IMR-90 (cell line): ENCODE results near the gene CPNE9. TPM values are rescaled to one million over a fixed set of nuclear protein-coding genes. Genes with fewer than 3 reads are reported as not detected.

ENCODE experiments used
- ATAC-seq: fragments of 200-7000 bp; cut with Tn5 transposase; 2 replicates; pipeline ENCODE4 v1.9.1; 2020; ENCODE audit warnings: low read depth, mild to moderate bottlenecking, moderate library complexity
- BruUV-seq: library from RNA; stranded (reverse); fragments of 400-500 nt; replicated peaks from 2 replicates; lab custom pipeline; 2021; lab: Mats Ljungman, UMichigan
- CTCF ChIA-PET: fragments of 300-600 bp; formaldehyde crosslinking; extraction: SDS; loops from one replicate; lab custom pipeline; 2021; ENCODE audit warnings: antibody characterized with exemption; lab: Yijun Ruan, JAX
- POLR2A ChIA-PET: fragments of 300-600 bp; sonication (Branson Sonifier 250); formaldehyde crosslinking; loops from one replicate; lab custom pipeline; 2022; ENCODE audit warnings: antibody characterized with exemption; ENCODE audit not compliant: unreplicated experiment; lab: Charles Lee
- DNase-seq: peaks from one replicate; pipeline ENCODE4 v3.0.0; 2013
- H2AFZ ChIP-seq: replicated peaks from 2 replicates; pipeline ENCODE3; 2013; ENCODE audit warnings: low read length, mild to moderate bottlenecking; ENCODE audit not compliant: poor library complexity
- H2AK5ac ChIP-seq: 2 replicates; pipeline ENCODE4 v1.6.1; 2013; ENCODE audit warnings: low read depth, low read length, inconsistent platforms
- H2AK9ac ChIP-seq: replicated peaks from 2 replicates; pipeline ENCODE3; 2013; ENCODE audit warnings: mild to moderate bottlenecking, low read depth, low read length, moderate library complexity; ENCODE audit not compliant: poor library complexity
- H2BK120ac ChIP-seq: 2 replicates; pipeline ENCODE4 v1.6.1; 2013; ENCODE audit warnings: low read depth, low read length, inconsistent platforms
- H2BK15ac ChIP-seq: 3 replicates; pipeline ENCODE4 v1.6.1; 2013; ENCODE audit warnings: low read depth, low read length, inconsistent platforms
- H2BK20ac ChIP-seq: 2 replicates; pipeline ENCODE4 v1.6.1; 2013; ENCODE audit warnings: low read depth, mild to moderate bottlenecking, inconsistent platforms, low read length, moderate library complexity
- H2BK5ac ChIP-seq: 2 replicates; pipeline ENCODE4 v1.6.1; 2013; ENCODE audit warnings: mild to moderate bottlenecking, low read depth, low read length, inconsistent platforms; ENCODE audit not compliant: poor library complexity, severe bottlenecking
- H3K14ac ChIP-seq: replicated peaks from 2 replicates; pipeline ENCODE4 v1.6.1; 2013; ENCODE audit warnings: low read depth, low read length, inconsistent platforms
- H3K18ac ChIP-seq: 2 replicates; pipeline ENCODE4 v1.6.1; 2013; ENCODE audit warnings: low read depth, low read length, control low read depth
- H3K23ac ChIP-seq: 2 replicates; pipeline ENCODE4 v1.6.1; 2013; ENCODE audit warnings: low read depth, low read length, inconsistent platforms
- H3K27ac ChIP-seq: 2 replicates; pipeline ENCODE4 v1.5.1; 2013; ENCODE audit warnings: mild to moderate bottlenecking, control low read depth, low read length; ENCODE audit not compliant: insufficient read depth
- H3K27me3 ChIP-seq: 2 replicates; pipeline ENCODE4 v1.6.1; 2013; ENCODE audit warnings: low read length; ENCODE audit not compliant: control insufficient read depth, insufficient read depth
- H3K36me3 ChIP-seq: 2 replicates; pipeline ENCODE4 v1.6.1; 2013; ENCODE audit warnings: low read length, mixed read lengths; ENCODE audit not compliant: control insufficient read depth, insufficient read depth
- H3K4ac ChIP-seq: 2 replicates; pipeline ENCODE4 v1.6.1; 2013; ENCODE audit warnings: low read depth, low read length, inconsistent platforms
- H3K4me1 ChIP-seq: 2 replicates; pipeline ENCODE4 v1.6.1; 2013; ENCODE audit warnings: low read length, mixed read lengths; ENCODE audit not compliant: control insufficient read depth, insufficient read depth
- H3K4me2 ChIP-seq: 2 replicates; pipeline ENCODE4 v1.6.1; 2013; ENCODE audit warnings: low read depth, mild to moderate bottlenecking, control low read depth, low read length, moderate library complexity
- H3K4me3 ChIP-seq: 2 replicates; pipeline ENCODE4 v1.5.1; 2013; ENCODE audit warnings: low read depth, mild to moderate bottlenecking, control low read depth, low read length, moderate library complexity; ENCODE audit not compliant: insufficient read depth
- H3K56ac ChIP-seq: 2 replicates; pipeline ENCODE4 v1.6.1; 2013; ENCODE audit warnings: low read length, inconsistent platforms; ENCODE audit not compliant: insufficient read depth; ENCODE audit errors: extremely low read depth
- H3K79me1 ChIP-seq, 2 experiments: 2 replicates each; pipeline ENCODE4 v1.6.1; 2013; ENCODE audit warnings: low read length in 2 of 2, inconsistent platforms in 1 of 2, low read depth in 1 of 2
- H3K9ac ChIP-seq: 2 replicates; pipeline ENCODE4 v1.6.1; 2013; ENCODE audit warnings: low read depth, low read length, control low read depth
- H3K9me1 ChIP-seq: 2 replicates; pipeline ENCODE4 v1.6.1; 2013; ENCODE audit warnings: low read length, inconsistent platforms; ENCODE audit not compliant: insufficient read depth
- H3K9me3 ChIP-seq: 2 replicates; pipeline ENCODE4 v1.6.1; 2013; ENCODE audit warnings: low read length; ENCODE audit not compliant: control insufficient read depth, insufficient read depth
- H4K20me1 ChIP-seq: 2 replicates; pipeline ENCODE4 v1.6.1; 2013; ENCODE audit warnings: low read length, inconsistent platforms; ENCODE audit not compliant: insufficient read depth
- H4K5ac ChIP-seq: 2 replicates; pipeline ENCODE4 v1.6.1; 2013; ENCODE audit warnings: mild to moderate bottlenecking, low read depth, low read length, control low read depth
- H4K8ac ChIP-seq, 2 experiments: 2 replicates each; pipeline ENCODE4 v1.6.1; 2013; ENCODE audit warnings: low read depth in 2 of 2, low read length in 2 of 2, control low read depth in 1 of 2, inconsistent platforms in 1 of 2
- H4K91ac ChIP-seq: 2 replicates; pipeline ENCODE4 v1.6.1; 2013; ENCODE audit warnings: low read depth, low read length, inconsistent platforms; ENCODE audit not compliant: insufficient read depth
- CEBPB ChIP-seq: IDR thresholded peaks from 2 replicates; pipeline ENCODE4 v1.6.1; 2012; ENCODE audit warnings: low read depth, low read length, improper control_type of control experiment
- CTCF ChIP-seq: conservative IDR thresholded peaks from 2 replicates; pipeline ENCODE4 v1.5.1; 2012; ENCODE audit warnings: mild to moderate bottlenecking, low read depth, low read length, improper control_type of control experiment
- ELK1 ChIP-seq: fragments of 150-350 bp; IDR thresholded peaks from 2 replicates; pipeline ENCODE4 v1.6.1; 2016; ENCODE audit warnings: low read depth, mild to moderate bottlenecking, low read length, moderate library complexity, borderline replicate concordance
- POLR2A ChIP-seq: IDR thresholded peaks from 2 replicates; pipeline ENCODE4 v1.6.1; 2012; ENCODE audit warnings: mild to moderate bottlenecking, low read depth, low read length
- SMC3 ChIP-seq: fragments of 150-350 bp; IDR thresholded peaks from 2 replicates; pipeline ENCODE4 v1.6.1; 2016; ENCODE audit warnings: low read depth, mild to moderate bottlenecking, antibody characterized with exemption, low read length, moderate library complexity
- USF2 ChIP-seq: fragments of 150-350 bp; IDR thresholded peaks from 2 replicates; pipeline ENCODE4 v1.6.1; 2017; ENCODE audit warnings: mild to moderate bottlenecking, antibody characterized with exemption, low read length, low read depth
- WGBS, 2 experiments: methylation state at CpG; one replicate each; pipeline versions ENCODE4 v1.1.5 to v1.1.7; 2013; ENCODE audit warnings: missing lambda C conversion rate in 2 of 2; ENCODE audit not compliant: insufficient read length in 1 of 2; ENCODE audit errors: extremely low coverage in 2 of 2; 5-methylcytosine and 5-hydroxymethylcytosine counted together
- dilution Hi-C: fragments of 300-500 bp; cut with HindIII; formaldehyde crosslinking; loops from one replicate; pipeline ENCODE4 v1.14.3; 2018; ENCODE audit warnings: low sequenced_read_pairs; ENCODE audit not compliant: unreplicated experiment
- in situ Hi-C: fragments of 300-500 bp; cut with MboI; formaldehyde crosslinking; loops from 3 replicates; pipeline ENCODE4 v1.14.3; 2019; ENCODE audit warnings: low sequenced_read_pairs, inconsistent platforms, mixed read lengths
- intact Hi-C: fragments of 100-400 bp; cut with micrococcal nuclease; formaldehyde crosslinking; loops from 2 replicates; pipeline ENCODE4 v1.10.0; 2022
- polyA plus RNA-seq, 3 experiments: library from polyadenylated mRNA; depleted of rRNA; stranded (reverse); fragments of >200 nt; gene quantifications; 2 replicates each; pipeline ENCODE4 v1.2.3, GENCODE V29; 2012; ENCODE audit warnings: low replicate concordance in 1 of 3
- total RNA-seq: library from RNA; depleted of rRNA; stranded (reverse); fragments of >200 nt; gene quantifications from 2 replicates; pipeline ENCODE4 v1.2.3, GENCODE V29; 2012

Gene CPNE9
- total and polyA plus RNA-seq, 2 of the 4 experiments (the other 2 are of a cell fraction): not detected

GRCh38 chr3:9686703-9687102, 16.9 kb upstream of the CPNE9 start:
- Histone ChIP-seq H3K27me3 (no peaks in the 10 kb centered on the region), H3K14ac (no peak overlapping the region), H3K9me1 (no peaks in the 10 kb centered on the region), H2AK9ac (no peak overlapping the region), H4K8ac (no peak overlapping the region), H3K4ac (no peak overlapping the region), H3K23ac (no peak overlapping the region), H3K36me3 (peaks cover 78% of the 10 kb centered on the region), H3K9me3 (no peaks in the 10 kb centered on the region), H3K18ac (no peak overlapping the region), H2AFZ (no peak overlapping the region), H4K5ac (no peak overlapping the region), H2AK5ac (no peak overlapping the region), H2BK5ac (no peak overlapping the region), H3K4me1 (no peaks in the 10 kb centered on the region), H3K79me1 (no peaks in the 10 kb centered on the region), H2BK20ac (no peak overlapping the region), H4K20me1 (no peaks in the 10 kb centered on the region; the same call in 1 of the 2 replicates), H2BK120ac (no peak overlapping the region), H3K4me3 (no peak overlapping the region), H4K91ac (no peak overlapping the region), H3K4me2 (no peak overlapping the region), H3K56ac (no peak overlapping the region), H3K27ac (no peak overlapping the region), H2BK15ac (no peak overlapping the region), H3K9ac (no peak overlapping the region)
- POLR2A ChIA-PET: no interaction called here
- CTCF ChIA-PET: no interaction called here
- intact Hi-C loops: no loop called here
- in situ Hi-C loops: no loop called here
- DNase-seq: no peak
- dilution Hi-C loops: no loop called here
- WGBS, 2 experiments: no CpG with 5 or more reads among the region's 3 CpGs
- TF ChIP-seq SMC3 (no peak), POLR2A (no peak), CTCF (no peak), ELK1 (no peak), USF2 (no peak), CEBPB (no peak)
- no peak for ATAC-seq
- BruUV-seq: no TSS peak
